Hypothalamus (tissue), 51 donors: ENCODE measurements around the gene MARS2.
"Not testable (repeated sequence)": the region's sequence is repeated elsewhere in the genome, so short reads cannot be mapped to it uniquely, and the experiment has no call there.

ENCODE experiments used
- DNase-seq, 51 donors: peaks; one replicate each; lab custom pipeline; 2025; lab: John Stamatoyannopoulos, UW

MARS2 gene

GRCh38 chr2:197705912-197706838, 1.0 kb downstream of the MARS2 start:
- DNase-seq, result peak in 9 of 51 donors; percentile 6 to 63 (median 20)

GRCh38 chr2:197706839-197707207, 1.7 kb downstream of the MARS2 start:
- DNase-seq, result no peak

DNA sequence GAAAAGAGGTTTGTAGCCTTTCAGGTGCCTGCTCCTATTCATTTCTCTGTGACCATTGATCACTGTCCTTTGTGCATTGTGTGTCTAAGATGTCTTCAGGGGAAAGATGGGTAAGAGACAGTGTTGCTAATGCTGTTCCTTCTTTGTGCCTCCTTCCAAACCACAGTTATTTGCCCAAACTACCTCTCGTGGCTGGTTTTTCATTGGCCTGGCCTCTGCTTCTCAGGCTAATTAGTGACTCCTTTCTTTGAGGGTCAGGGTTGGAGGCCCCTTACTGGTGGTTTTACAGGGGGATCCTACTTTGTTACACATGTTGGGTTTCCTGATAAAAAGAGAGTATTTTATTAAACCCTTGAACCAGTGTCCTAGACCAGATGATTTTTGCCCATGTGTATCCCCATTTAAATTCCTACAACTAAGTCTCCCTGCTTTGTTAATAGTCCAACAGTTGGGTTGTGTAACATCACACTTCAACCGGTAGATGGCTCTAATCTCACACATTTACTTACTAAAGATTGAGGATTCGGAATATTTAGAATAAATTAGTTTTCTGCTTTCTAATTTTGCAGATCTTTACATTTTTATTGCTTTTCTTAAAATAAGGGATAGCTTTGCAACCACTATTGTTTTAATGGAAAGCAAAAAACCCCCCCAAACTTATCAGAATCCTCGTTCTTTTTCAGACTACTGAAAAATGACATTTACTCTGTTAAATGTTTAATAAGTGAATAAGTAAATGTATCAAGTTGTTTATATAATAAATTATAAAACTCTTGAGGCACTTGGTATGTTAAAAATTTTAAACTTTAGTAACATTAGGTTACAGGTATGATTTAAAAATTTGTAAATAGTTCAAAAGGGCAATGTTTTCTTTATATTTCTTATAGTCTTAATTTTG, 2.4 kb downstream of the MARS2 start:
- peak in 2 of 51 donors; percentile 4 to 46 for DNase-seq

DNA sequence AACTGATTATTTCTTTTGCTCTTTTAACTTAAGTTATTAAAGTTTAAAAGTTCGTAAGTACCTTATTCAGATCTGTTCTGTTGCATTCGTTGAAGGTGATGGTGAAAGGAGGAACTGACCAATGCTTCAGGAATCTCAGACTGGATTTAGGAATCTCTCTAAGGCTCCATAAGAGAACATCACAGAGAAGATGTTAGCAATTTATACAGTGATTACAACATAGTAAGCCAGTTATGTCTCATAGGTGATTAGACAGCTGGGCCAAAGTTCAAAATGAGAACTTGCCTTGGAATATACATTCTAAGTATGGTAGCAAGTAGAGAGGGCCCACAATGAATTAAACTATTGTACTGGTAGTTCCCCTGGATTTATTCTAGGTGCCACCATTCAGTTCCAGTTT, 3.2 kb downstream of the MARS2 start:
- no peak for DNase-seq

DNA sequence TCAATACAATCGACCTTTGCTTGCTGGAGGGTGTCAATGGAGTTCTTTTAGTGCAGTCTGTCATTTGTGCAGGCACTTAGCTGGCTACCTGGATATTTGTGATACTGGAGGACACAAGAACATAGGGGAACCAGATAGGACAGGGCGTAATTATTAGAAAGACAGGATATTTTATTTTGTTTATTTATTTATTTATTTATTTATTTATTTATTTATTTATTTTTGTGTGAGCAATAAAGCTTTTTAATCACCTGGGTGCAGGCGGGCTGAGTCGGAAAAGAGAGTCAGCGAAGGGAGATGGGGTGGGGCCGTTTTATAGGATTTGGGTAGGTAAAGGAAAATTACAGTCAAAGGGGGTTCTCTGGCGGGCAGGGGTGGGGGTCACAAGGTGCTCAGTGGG, 4.0 kb downstream of the MARS2 start:
- DNase-seq, result not testable (repeated sequence)

- no peak for DNase-seq
These were observed 5.4 kb downstream of the MARS2 start for GRCh38 chr2:197710424-197711042.

DNA sequence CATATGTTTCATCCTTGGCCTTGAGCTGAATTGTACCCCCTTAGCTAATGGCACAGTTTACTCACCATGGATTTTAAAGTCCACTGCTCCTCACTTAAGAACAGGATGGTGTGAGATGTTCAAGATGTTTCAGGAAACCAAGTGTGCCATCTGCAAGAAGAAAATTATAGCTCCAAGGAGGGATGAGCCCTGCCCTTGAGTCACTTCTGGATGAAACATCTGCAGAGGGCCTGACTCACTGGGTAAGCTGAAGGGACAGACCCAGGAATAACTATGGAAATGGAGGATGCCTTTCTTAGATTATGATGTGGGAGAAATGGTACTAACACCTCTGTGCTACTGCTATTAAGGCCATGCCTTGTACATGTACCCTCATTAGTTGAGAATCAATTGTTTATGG, 6.4 kb downstream of the MARS2 start:
- no peak for DNase-seq

DNA sequence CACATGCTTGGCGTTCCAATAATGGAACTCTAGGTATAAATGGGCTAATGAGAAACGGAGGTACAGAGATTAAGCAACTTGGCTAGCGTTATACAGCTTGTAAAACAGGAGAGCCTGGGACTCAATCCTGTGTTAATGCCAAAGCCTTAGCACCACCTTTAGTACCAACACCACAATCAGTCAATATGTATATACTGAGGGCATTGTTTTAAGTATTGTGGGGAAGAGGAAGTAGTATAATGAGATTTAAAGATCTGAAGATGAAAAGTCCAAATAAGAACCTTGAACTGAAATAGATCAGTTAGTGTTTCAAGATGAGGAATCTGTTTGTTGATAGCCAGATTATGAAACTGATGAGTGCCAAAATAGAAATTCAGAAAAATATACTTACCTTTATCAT, 8.1 kb downstream of the MARS2 start:
- DNase-seq, result no peak

DNA sequence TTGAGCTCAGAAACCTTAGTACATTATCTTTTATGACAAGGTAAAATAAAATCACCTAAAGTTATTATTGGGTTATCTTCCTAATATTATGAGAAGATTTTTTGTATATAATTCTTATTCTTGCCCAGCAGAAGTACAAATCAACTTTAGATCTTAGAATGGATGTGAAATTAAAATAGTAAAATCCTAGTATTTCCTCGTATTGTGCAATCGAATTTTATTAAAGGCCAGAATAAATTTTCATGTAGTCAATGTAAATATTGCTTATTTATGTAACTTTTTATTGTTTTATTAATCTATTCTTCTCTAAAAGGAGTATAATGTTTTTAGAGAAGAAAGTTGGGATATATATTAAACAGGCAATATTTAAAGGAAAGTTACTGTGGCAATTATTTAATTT, 12.7 kb downstream of the MARS2 start:
- no peak for DNase-seq

- no peak for DNase-seq
These were observed 21.8 kb downstream of the MARS2 start for GRCh38 chr2:197727011-197727410.

- not testable (repeated sequence) for DNase-seq
These were observed 23.7 kb downstream of the MARS2 start for GRCh38 chr2:197728555-197729544.

GRCh38 chr2:197740200-197740599, 35.0 kb downstream of the MARS2 start:
- no peak for DNase-seq
